ENCODE data around the gene YY1. TPM values are rescaled to one million over a fixed set of nuclear protein-coding genes. Genes with fewer than 3 reads are reported as not detected.
A peak's percentile ranks its signal among the peaks of the same experiment; 100 is the strongest.

The YY1 gene
- total and polyA plus RNA-seq, 2 experiments from 2014 or later, result 32.6 to 58.5 TPM

DNA sequence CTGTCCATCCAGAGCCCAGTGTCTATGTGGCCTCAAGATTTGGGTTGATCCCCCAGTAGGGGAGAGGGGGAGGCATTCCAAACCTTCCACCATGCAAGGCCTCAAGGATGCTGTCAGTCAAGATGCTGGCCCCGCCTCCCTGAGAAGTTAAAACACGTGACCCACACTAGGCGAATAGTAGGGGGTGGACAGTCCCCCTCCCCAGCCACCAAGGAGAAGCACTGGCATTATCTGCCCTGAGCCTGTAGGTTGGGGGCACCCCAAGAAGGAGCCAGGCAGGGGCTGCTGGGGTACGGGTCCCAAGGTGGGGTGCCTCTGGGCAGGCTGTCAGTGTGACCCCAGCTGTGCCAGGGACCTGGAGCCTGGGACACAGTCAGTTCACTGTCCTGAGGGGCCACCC lies 65.0 kb downstream of the YY1 start:
- H4K20me1 ChIP-seq (ENCODE audit: insufficient read depth, poor library complexity, severe bottlenecking), result peaks cover 11% of the 10 kb centered on the region
- no peaks in the 10 kb centered on the region for H3K36me3 ChIP-seq (replicated peaks; ENCODE audit: insufficient read depth, low read depth)
- no peak overlapping the region for H3K27ac ChIP-seq
- H3K27me3 ChIP-seq, result no peaks in the 10 kb centered on the region
- H3K9me3 ChIP-seq (ENCODE audit: low read depth), result no peaks in the 10 kb centered on the region
- TF ChIP-seq CTCF (IDR thresholded peaks at IDR 0.05; ENCODE audit: poor library complexity) (no peak), EZH2 (IDR thresholded peaks at IDR 0.05; ENCODE audit: borderline replicate concordance) (no peak), EZH2phosphoT487 (IDR thresholded peaks at IDR 0.05; ENCODE audit: low read depth, severe bottlenecking, unreplicated experiment) (no peak)
- peaks cover 12% of the 10 kb centered on the region for H3K4me1 ChIP-seq (ENCODE audit: insufficient read depth)
- H3K4me3 ChIP-seq, result no peak overlapping the region
- no peaks in the 10 kb centered on the region for H3K9me2 ChIP-seq (replicated peaks; ENCODE audit: insufficient read depth)
- H3K4me2 ChIP-seq, result peak overlapping the region; percentile 96
- 72% methylated on average over 4 of the region's 4 CpGs for WGBS (ENCODE audit: low lambda C conversion rate, missing lambda C conversion rate)
- DNase-seq (ENCODE audit: low spot score), result no peak
- H2AFZ ChIP-seq, result no peak overlapping the region
- H3K79me2 ChIP-seq, result peaks cover 87% of the 10 kb centered on the region

GRCh38 chr14:100304825-100305323 lies 65.9 kb downstream of the YY1 start:
- no peaks in the 10 kb centered on the region for H3K9me2 ChIP-seq (replicated peaks; ENCODE audit: insufficient read depth)
- no peaks in the 10 kb centered on the region for H3K36me3 ChIP-seq (replicated peaks; ENCODE audit: insufficient read depth, low read depth)
- no peak for TF ChIP-seq EZH2 (IDR thresholded peaks at IDR 0.05; ENCODE audit: borderline replicate concordance)
- no peak for TF ChIP-seq CTCF (IDR thresholded peaks at IDR 0.05; ENCODE audit: poor library complexity)
- TF ChIP-seq EZH2phosphoT487 (IDR thresholded peaks at IDR 0.05; ENCODE audit: low read depth, severe bottlenecking, unreplicated experiment), result no peak
- H3K4me1 ChIP-seq (ENCODE audit: insufficient read depth), result peaks cover 12% of the 10 kb centered on the region
- H2AFZ ChIP-seq, result peak overlapping the region; percentile 83
- peak overlapping the region; percentile 68 for H3K27ac ChIP-seq
- H3K9me3 ChIP-seq (ENCODE audit: low read depth), result no peaks in the 10 kb centered on the region
- H3K79me2 ChIP-seq, result peaks cover 80% of the 10 kb centered on the region
- H3K4me3 ChIP-seq, result peak overlapping the region; percentile 99
- DNase-seq (ENCODE audit: low spot score), result peak; percentile 64
- 5% methylated on average over 23 of the region's 23 CpGs for WGBS (ENCODE audit: low lambda C conversion rate, missing lambda C conversion rate)
- H3K4me2 ChIP-seq, result peak overlapping the region; percentile 96
- no peaks in the 10 kb centered on the region for H3K27me3 ChIP-seq
- H4K20me1 ChIP-seq (ENCODE audit: insufficient read depth, poor library complexity, severe bottlenecking), result peaks cover 11% of the 10 kb centered on the region

DNA sequence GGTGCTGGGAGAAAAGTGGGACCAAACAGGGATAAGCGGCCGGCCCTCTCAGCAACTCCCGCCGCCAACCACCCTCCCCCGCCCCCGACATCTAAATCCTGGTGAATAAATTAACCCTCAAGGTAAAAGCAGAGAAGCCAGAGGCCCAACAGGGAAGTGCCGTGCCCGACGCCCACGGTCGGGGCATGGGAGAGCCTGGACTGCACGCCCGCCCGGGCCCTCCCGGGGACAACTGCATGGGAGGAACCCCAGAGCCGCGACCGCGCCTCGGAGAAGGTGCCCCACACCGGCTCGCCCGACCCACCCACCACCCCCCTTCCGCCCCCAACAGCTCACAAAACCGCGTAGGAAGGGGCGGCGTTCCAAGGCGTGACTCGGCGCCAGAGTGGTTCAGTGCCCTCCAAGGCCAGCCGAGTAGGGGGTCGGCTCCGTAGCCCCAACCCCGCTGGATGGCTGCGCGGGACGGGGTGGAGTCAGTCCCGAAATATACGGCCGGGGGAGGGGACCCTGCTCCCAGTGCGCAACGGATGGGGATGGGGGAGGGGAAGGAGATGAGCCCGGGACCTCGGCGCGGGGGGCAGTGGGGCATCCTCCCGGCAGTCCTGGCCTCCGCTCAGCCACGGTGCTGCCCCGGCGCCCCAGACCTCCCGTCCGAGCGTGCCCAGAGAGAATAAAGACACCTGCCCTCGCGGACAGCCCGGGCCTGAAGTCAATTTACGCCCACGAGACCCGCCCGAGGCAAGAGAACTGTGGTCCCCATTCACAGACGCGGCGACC lies 66.6 kb downstream of the YY1 start:
- DNase-seq (ENCODE audit: low spot score), result peak; percentile 52
- H3K27ac ChIP-seq, result peak overlapping the region; percentile 68
- H3K4me3 ChIP-seq, result peak overlapping the region; percentile 99

More for the DNA sequence above, 66.6 kb downstream of the YY1 start:
- peaks cover 11% of the 10 kb centered on the region for H4K20me1 ChIP-seq (ENCODE audit: insufficient read depth, poor library complexity, severe bottlenecking)
- TF ChIP-seq EZH2phosphoT487 (IDR thresholded peaks at IDR 0.05; ENCODE audit: low read depth, severe bottlenecking, unreplicated experiment), result no peak
- TF ChIP-seq EZH2 (IDR thresholded peaks at IDR 0.05; ENCODE audit: borderline replicate concordance), result no peak
- TF ChIP-seq CTCF (IDR thresholded peaks at IDR 0.05; ENCODE audit: poor library complexity), result no peak
- H3K4me2 ChIP-seq, result peak overlapping the region; percentile 96
- H3K36me3 ChIP-seq (replicated peaks; ENCODE audit: insufficient read depth, low read depth), result no peaks in the 10 kb centered on the region
- H3K79me2 ChIP-seq, result peaks cover 74% of the 10 kb centered on the region
- H3K4me1 ChIP-seq (ENCODE audit: insufficient read depth), result peaks cover 12% of the 10 kb centered on the region
- no peaks in the 10 kb centered on the region for H3K9me2 ChIP-seq (replicated peaks; ENCODE audit: insufficient read depth)
- H3K9me3 ChIP-seq (ENCODE audit: low read depth), result no peaks in the 10 kb centered on the region
- H3K27me3 ChIP-seq, result no peaks in the 10 kb centered on the region
- WGBS (ENCODE audit: low lambda C conversion rate, missing lambda C conversion rate), result 1% methylated on average over 14 of the region's 65 CpGs
- H2AFZ ChIP-seq, result peak overlapping the region; percentile 83
